GM21423 (cell line): ENCODE results near the gene ARFGEF2.
"Not testable (repeated sequence)": the region's sequence is repeated elsewhere in the genome, so short reads cannot be mapped to it uniquely, and the experiment has no call there.

Experiments used
- ATAC-seq: cut with Tn5 transposase; IDR thresholded peaks from one replicate; pipeline ENCODE4 v1.9.1; 2021; ENCODE audit warnings: mild to moderate bottlenecking, moderate library complexity; ENCODE audit not compliant: unreplicated experiment

Gene ARFGEF2

GRCh38 chr20:48926821-48927220 lies 5.3 kb downstream of the ARFGEF2 start:
- ATAC-seq, result no peak

- ATAC-seq, result no peak
Measured at GRCh38 chr20:48928832-48929725, 7.6 kb downstream of the ARFGEF2 start.

- ATAC-seq, result no peak
Measured at GRCh38 chr20:48930035-48930434, 8.5 kb downstream of the ARFGEF2 start.

- ATAC-seq, result no peak
Measured at GRCh38 chr20:48930878-48931277, 9.4 kb downstream of the ARFGEF2 start.

GRCh38 chr20:48931527-48932374 lies 10.2 kb downstream of the ARFGEF2 start:
- no peak for ATAC-seq

- ATAC-seq, result no peak
Measured at GRCh38 chr20:48932375-48932941, 10.9 kb downstream of the ARFGEF2 start.

- no peak for ATAC-seq
Measured at GRCh38 chr20:48933017-48933766, 11.7 kb downstream of the ARFGEF2 start.

- not testable (repeated sequence) for ATAC-seq
Measured at GRCh38 chr20:48934273-48934877, 12.9 kb downstream of the ARFGEF2 start.

GRCh38 chr20:48934966-48935365 lies 13.5 kb downstream of the ARFGEF2 start:
- ATAC-seq, result not testable (repeated sequence)

- not testable (repeated sequence) for ATAC-seq
Measured at GRCh38 chr20:48936178-48936577, 14.7 kb downstream of the ARFGEF2 start.

GRCh38 chr20:48937674-48938073 lies 16.2 kb downstream of the ARFGEF2 start:
- ATAC-seq, result no peak

GRCh38 chr20:48938670-48939069 lies 17.2 kb downstream of the ARFGEF2 start:
- no peak for ATAC-seq

GRCh38 chr20:48940170-48940569 lies 18.7 kb downstream of the ARFGEF2 start:
- ATAC-seq, result no peak

GRCh38 chr20:48941467-48941866 lies 20.0 kb downstream of the ARFGEF2 start:
- no peak for ATAC-seq

- ATAC-seq, result no peak
Measured at GRCh38 chr20:48942730-48943129, 21.2 kb downstream of the ARFGEF2 start.

- ATAC-seq, result no peak
Measured at GRCh38 chr20:48944663-48945297, 23.3 kb downstream of the ARFGEF2 start.

GRCh38 chr20:48945840-48946514 lies 24.5 kb downstream of the ARFGEF2 start:
- ATAC-seq, result no peak

GRCh38 chr20:48948612-48949011 lies 27.1 kb downstream of the ARFGEF2 start:
- no peak for ATAC-seq
